Nephron (organoid): Measurements from ENCODE around the gene NFASC.
A peak's percentile ranks its signal among the peaks of the same experiment; 100 is the strongest.

Experiments
- H3K27ac Mint-ChIP-seq, 3 experiments: 2 replicates each; pipeline ENCODE4 v1.8.0; 2020; ENCODE audit warnings: mixed read lengths in 3 of 3, mild to moderate bottlenecking in 2 of 3, moderate library complexity in 1 of 3
- H3K27me3 Mint-ChIP-seq: 2 replicates; pipeline ENCODE4 v1.8.0; 2021; ENCODE audit warnings: low read depth, mild to moderate bottlenecking, moderate library complexity, mixed read lengths
- H3K36me3 Mint-ChIP-seq: 2 replicates; pipeline ENCODE4 v1.8.0; 2020; ENCODE audit warnings: low read depth, mixed read lengths
- H3K4me1 Mint-ChIP-seq: 2 replicates; pipeline ENCODE4 v1.8.0; 2020; ENCODE audit warnings: mixed read lengths
- H3K4me3 Mint-ChIP-seq, 3 experiments: 2 replicates each; pipeline ENCODE4 v1.8.0; 2020; ENCODE audit warnings: mild to moderate bottlenecking in 3 of 3, mixed read lengths in 3 of 3, moderate library complexity in 2 of 3
- H3K9me3 Mint-ChIP-seq: 2 replicates; pipeline ENCODE4 v1.8.0; 2020; ENCODE audit warnings: mixed read lengths
- CTCF ChIP-seq, 3 experiments: fragments of 200-600 bp; sonication (generic); IDR thresholded peaks; one replicate each; pipeline ENCODE4 v1.5.0; 2021; ENCODE audit warnings: antibody characterized with exemption in 3 of 3; ENCODE audit not compliant: unreplicated experiment in 3 of 3

Gene NFASC

GRCh38 chr1:204986181-204986580, 115.5 kb downstream of the NFASC start:
- no peak for TF ChIP-seq CTCF (IDR thresholded peaks at IDR 0.05; ENCODE audit: unreplicated experiment in 3 of 3)
- no peaks in the 10 kb centered on the region for H3K9me3 Mint-ChIP-seq
- H3K27ac Mint-ChIP-seq = peak overlapping the region in 1 of 3 experiments; percentile 65
- peaks cover 8% of the 10 kb centered on the region for H3K4me1 Mint-ChIP-seq
- H3K36me3 Mint-ChIP-seq = no peaks in the 10 kb centered on the region
- peaks cover 20% of the 10 kb centered on the region for H3K27me3 Mint-ChIP-seq
- no peak overlapping the region for H3K4me3 Mint-ChIP-seq

- no peak for TF ChIP-seq CTCF (IDR thresholded peaks at IDR 0.05; ENCODE audit: unreplicated experiment in 3 of 3)
- Mint-ChIP-seq H3K27me3 (peaks cover 29% of the 10 kb centered on the region), H3K4me1 (peaks cover 8% of the 10 kb centered on the region), H3K4me3 (no peak overlapping the region), H3K36me3 (no peaks in the 10 kb centered on the region), H3K27ac (no peak overlapping the region), H3K9me3 (no peaks in the 10 kb centered on the region)
Observed at GRCh38 chr1:204987689-204988088, 117.0 kb downstream of the NFASC start.

- H3K27ac Mint-ChIP-seq = no peak overlapping the region
- no peak for TF ChIP-seq CTCF (IDR thresholded peaks at IDR 0.05; ENCODE audit: unreplicated experiment in 3 of 3)
- peaks cover 29% of the 10 kb centered on the region for H3K27me3 Mint-ChIP-seq
- H3K36me3 Mint-ChIP-seq = no peaks in the 10 kb centered on the region
- no peak overlapping the region for H3K4me3 Mint-ChIP-seq
- no peaks in the 10 kb centered on the region for H3K9me3 Mint-ChIP-seq
- peaks cover 8% of the 10 kb centered on the region for H3K4me1 Mint-ChIP-seq
Observed at GRCh38 chr1:204988196-204988595, 117.5 kb downstream of the NFASC start.

GRCh38 chr1:204989266-204990058, 118.8 kb downstream of the NFASC start:
- peaks cover 35% of the 10 kb centered on the region for H3K27me3 Mint-ChIP-seq
- peaks cover 8% of the 10 kb centered on the region for H3K4me1 Mint-ChIP-seq
- no peaks in the 10 kb centered on the region for H3K9me3 Mint-ChIP-seq
- H3K36me3 Mint-ChIP-seq = no peaks in the 10 kb centered on the region
- TF ChIP-seq CTCF (IDR thresholded peaks at IDR 0.05; ENCODE audit: unreplicated experiment in 3 of 3) = peak; percentile 95 to 98 (median 96)
- H3K4me3 Mint-ChIP-seq = no peak overlapping the region
- H3K27ac Mint-ChIP-seq = peak overlapping the region in 1 of 3 experiments; percentile 5

GRCh38 chr1:204990059-204990664, 119.5 kb downstream of the NFASC start:
- Mint-ChIP-seq H3K9me3 (no peaks in the 10 kb centered on the region), H3K36me3 (no peaks in the 10 kb centered on the region), H3K4me3 (no peak overlapping the region), H3K27me3 (peaks cover 39% of the 10 kb centered on the region), H3K4me1 (peaks cover 11% of the 10 kb centered on the region), H3K27ac (no peak overlapping the region)
- TF ChIP-seq CTCF (IDR thresholded peaks at IDR 0.05; ENCODE audit: unreplicated experiment in 3 of 3) = no peak
